Right kidney (tissue), 9 donors: ENCODE measurements around the gene KRCC1.

Source experiments
- DNase-seq: peaks from one replicate; pipeline ENCODE4 v3.0.0-alpha.2; 2016
- long read RNA-seq, 8 donors: transcript quantifications; one replicate each; lab custom pipeline, GENCODE V29; 2026

Gene KRCC1
- long read RNA-seq, donor 1, transcript KRCC1-201 (4 exons, 1,753 nt): major isoform, 29 of 55 reads
- long read RNA-seq, donor 1, partial matches to known transcripts: 20 of 55 reads
- long read RNA-seq, donor 1, other reads (novel, unspliced or antisense): 6 of 55 reads
- long read RNA-seq, donor 2, transcript KRCC1-201 (4 exons, 1,753 nt): major isoform, 24 of 24 reads
- long read RNA-seq, donor 2, partial matches to known transcripts: 0 of 24 reads
- long read RNA-seq, donor 2, other reads (novel, unspliced or antisense): 0 of 24 reads
- long read RNA-seq, donor 3, transcript KRCC1-201 (4 exons, 1,753 nt): major isoform, 6 of 6 reads
- long read RNA-seq, donor 3, partial matches to known transcripts: 0 of 6 reads
- long read RNA-seq, donor 3, other reads (novel, unspliced or antisense): 0 of 6 reads
- long read RNA-seq, donor 4, transcript KRCC1-201 (4 exons, 1,753 nt): major isoform, 11 of 11 reads
- long read RNA-seq, donor 4, partial matches to known transcripts: 0 of 11 reads
- long read RNA-seq, donor 4, other reads (novel, unspliced or antisense): 0 of 11 reads
- long read RNA-seq, donor 5, transcript KRCC1-201 (4 exons, 1,753 nt): major isoform, 19 of 19 reads
- long read RNA-seq, donor 5, partial matches to known transcripts: 0 of 19 reads
- long read RNA-seq, donor 5, other reads (novel, unspliced or antisense): 0 of 19 reads
- long read RNA-seq, donor 6, transcript KRCC1-201 (4 exons, 1,753 nt): major isoform, 14 of 14 reads
- long read RNA-seq, donor 6, partial matches to known transcripts: 0 of 14 reads
- long read RNA-seq, donor 6, other reads (novel, unspliced or antisense): 0 of 14 reads
- long read RNA-seq, donor 7, transcript KRCC1-201 (4 exons, 1,753 nt): major isoform, 16 of 16 reads
- long read RNA-seq, donor 7, partial matches to known transcripts: 0 of 16 reads
- long read RNA-seq, donor 7, other reads (novel, unspliced or antisense): 0 of 16 reads
- long read RNA-seq, donor 8, transcript KRCC1-201 (4 exons, 1,753 nt): major isoform, 17 of 17 reads
- long read RNA-seq, donor 8, partial matches to known transcripts: 0 of 17 reads
- long read RNA-seq, donor 8, other reads (novel, unspliced or antisense): 0 of 17 reads

- DNase-seq: peak; percentile 99
These were observed at the start of gene KRCC1 for GRCh38 chr2:88055371-88056128. Gene KRCC1, minus strand, starts transcription at chr2:88055783. Its CDS starts 27,220 bp downstream, at chr2:88028563.

GRCh38 chr2:88100489-88100858 lies 44.9 kb upstream of the KRCC1 start:
- no peak for DNase-seq

- no peak for DNase-seq
These were observed 44.4 kb upstream of the KRCC1 start for GRCh38 chr2:88099798-88100488.

GRCh38 chr2:88098558-88098900 lies 42.9 kb upstream of the KRCC1 start:
- DNase-seq: no peak

GRCh38 chr2:88097891-88098557 lies 42.4 kb upstream of the KRCC1 start:
- DNase-seq: no peak

- DNase-seq: no peak
These were observed 41.6 kb upstream of the KRCC1 start for GRCh38 chr2:88097192-88097591.

GRCh38 chr2:88096708-88097107 lies 41.1 kb upstream of the KRCC1 start:
- no peak for DNase-seq

GRCh38 chr2:88095022-88095421 lies 39.4 kb upstream of the KRCC1 start:
- DNase-seq: no peak

- DNase-seq: no peak
These were observed 37.2 kb upstream of the KRCC1 start for GRCh38 chr2:88092773-88093172.

GRCh38 chr2:88091943-88092342 lies 36.4 kb upstream of the KRCC1 start:
- DNase-seq: no peak

- no peak for DNase-seq
These were observed 35.1 kb upstream of the KRCC1 start for GRCh38 chr2:88090446-88091283.

- DNase-seq: no peak
These were observed 33.4 kb upstream of the KRCC1 start for GRCh38 chr2:88088999-88089398.

GRCh38 chr2:88087763-88088162 lies 32.2 kb upstream of the KRCC1 start:
- DNase-seq: no peak

- DNase-seq: no peak
These were observed 31.5 kb upstream of the KRCC1 start for GRCh38 chr2:88087073-88087472.

- no peak for DNase-seq
These were observed 30.8 kb upstream of the KRCC1 start for GRCh38 chr2:88086401-88086800.

GRCh38 chr2:88085602-88086001 lies 30.0 kb upstream of the KRCC1 start:
- DNase-seq: no peak

- no peak for DNase-seq
These were observed 29.5 kb upstream of the KRCC1 start for GRCh38 chr2:88085099-88085498.

- no peak for DNase-seq
These were observed 27.2 kb upstream of the KRCC1 start for GRCh38 chr2:88082781-88083180.

- no peak for DNase-seq
These were observed 26.5 kb upstream of the KRCC1 start for GRCh38 chr2:88081924-88082608.

GRCh38 chr2:88080545-88080944 lies 25.0 kb upstream of the KRCC1 start:
- DNase-seq: no peak
